Measurements from ENCODE around the gene GADD45B. TPM values are rescaled to one million over a fixed set of nuclear protein-coding genes. Genes with fewer than 3 reads are reported as not detected.

The GADD45B gene
- total RNA-seq, 1 donor from 2014 or later: 4.9 TPM

- Mint-ChIP-seq H3K36me3 (ENCODE audit: insufficient read depth) (no peaks in the 10 kb centered on the region), H3K9me3 (ENCODE audit: low read depth) (peaks cover 3% of the 10 kb centered on the region)
- DNase-seq (ENCODE audit: low spot score, unreplicated experiment): no peak
These were observed 2.4 kb downstream of the GADD45B start for GRCh38 chr19:2478278-2478755.

GRCh38 chr19:2478756-2479555 lies 3.0 kb downstream of the GADD45B start:
- Mint-ChIP-seq H3K36me3 (ENCODE audit: insufficient read depth) (no peaks in the 10 kb centered on the region), H3K9me3 (ENCODE audit: low read depth) (peaks cover 6% of the 10 kb centered on the region), H3K4me1 (ENCODE audit: low read depth) (peaks cover 20% of the 10 kb centered on the region), H3K27me3 (peaks cover 49% of the 10 kb centered on the region), H3K27ac (no peak overlapping the region), H3K4me3 (ENCODE audit: low read depth) (peak overlapping the region; percentile 68)
- no peak for DNase-seq (ENCODE audit: low spot score, unreplicated experiment)
- TF ChIP-seq CTCF (IDR thresholded peaks at IDR 0.05; ENCODE audit: unreplicated experiment): no peak

More at GRCh38 chr19:2478278-2478755, 2.4 kb downstream of the GADD45B start:
- Mint-ChIP-seq H3K4me3 (ENCODE audit: low read depth) (peak overlapping the region; percentile 68), H3K27ac (peak overlapping the region; percentile 4), H3K4me1 (ENCODE audit: low read depth) (peaks cover 20% of the 10 kb centered on the region), H3K27me3 (peaks cover 49% of the 10 kb centered on the region)
- TF ChIP-seq CTCF (IDR thresholded peaks at IDR 0.05; ENCODE audit: unreplicated experiment): peak; percentile 42

GRCh38 chr19:2479556-2480194 lies 3.7 kb downstream of the GADD45B start:
- TF ChIP-seq CTCF (IDR thresholded peaks at IDR 0.05; ENCODE audit: unreplicated experiment): peak; percentile 38
- Mint-ChIP-seq H3K9me3 (ENCODE audit: low read depth) (peaks cover 7% of the 10 kb centered on the region), H3K4me1 (ENCODE audit: low read depth) (peaks cover 20% of the 10 kb centered on the region), H3K27me3 (peaks cover 49% of the 10 kb centered on the region), H3K27ac (no peak overlapping the region), H3K4me3 (ENCODE audit: low read depth) (no peak overlapping the region), H3K36me3 (ENCODE audit: insufficient read depth) (no peaks in the 10 kb centered on the region)
- no peak for DNase-seq (ENCODE audit: low spot score, unreplicated experiment)

DNA sequence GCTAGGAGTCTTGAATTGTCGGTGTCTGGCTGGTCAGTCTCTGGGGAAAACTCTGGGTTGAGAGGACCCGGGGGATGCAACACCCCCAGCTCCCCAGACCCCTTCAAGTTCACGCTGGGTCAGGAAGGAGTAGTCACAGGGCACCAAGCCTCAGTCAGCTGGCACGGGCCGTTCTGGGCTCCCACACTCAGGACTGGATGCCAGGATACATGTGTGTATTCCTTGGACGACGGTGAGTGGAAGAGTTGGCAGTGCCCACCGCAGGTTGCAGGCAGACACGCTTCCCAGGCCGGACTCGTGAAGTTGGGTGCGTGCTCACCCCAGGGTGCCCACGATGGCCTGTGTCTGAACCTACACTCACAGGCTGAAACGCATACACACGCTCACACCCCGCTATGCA lies 5.5 kb downstream of the GADD45B start:
- Mint-ChIP-seq H3K9me3 (ENCODE audit: low read depth) (peaks cover 7% of the 10 kb centered on the region), H3K27ac (no peak overlapping the region), H3K4me3 (ENCODE audit: low read depth) (no peak overlapping the region), H3K27me3 (peaks cover 49% of the 10 kb centered on the region), H3K36me3 (ENCODE audit: insufficient read depth) (no peaks in the 10 kb centered on the region), H3K4me1 (ENCODE audit: low read depth) (peaks cover 15% of the 10 kb centered on the region)
- TF ChIP-seq CTCF (IDR thresholded peaks at IDR 0.05; ENCODE audit: unreplicated experiment): no peak
- no peak for DNase-seq (ENCODE audit: low spot score, unreplicated experiment)

GRCh38 chr19:2482354-2483038 lies 6.6 kb downstream of the GADD45B start:
- Mint-ChIP-seq H3K4me3 (ENCODE audit: low read depth) (no peak overlapping the region), H3K9me3 (ENCODE audit: low read depth) (peaks cover 7% of the 10 kb centered on the region), H3K4me1 (ENCODE audit: low read depth) (peaks cover 7% of the 10 kb centered on the region), H3K27me3 (peaks cover 42% of the 10 kb centered on the region), H3K27ac (peak overlapping the region; percentile 37), H3K36me3 (ENCODE audit: insufficient read depth) (no peaks in the 10 kb centered on the region)
- no peak for DNase-seq (ENCODE audit: low spot score, unreplicated experiment)
- no peak for TF ChIP-seq CTCF (IDR thresholded peaks at IDR 0.05; ENCODE audit: unreplicated experiment)

All from progenitor cell of endocrine pancreas (in vitro differentiated cells).